ENCODE measurements around the gene TMEM150C.
"Not testable (repeated sequence)": the region's sequence is repeated elsewhere in the genome, so short reads cannot be mapped to it uniquely, and the experiment has no call there.

Gene TMEM150C

GRCh38 chr4:82569076-82569475, 7.3 kb upstream of the TMEM150C start:
- no peak for DNase-seq (ENCODE audit: low read depth)

- DNase-seq (ENCODE audit: low read depth), result no peak
These were observed 5.7 kb upstream of the TMEM150C start for GRCh38 chr4:82567444-82567843.

DNA sequence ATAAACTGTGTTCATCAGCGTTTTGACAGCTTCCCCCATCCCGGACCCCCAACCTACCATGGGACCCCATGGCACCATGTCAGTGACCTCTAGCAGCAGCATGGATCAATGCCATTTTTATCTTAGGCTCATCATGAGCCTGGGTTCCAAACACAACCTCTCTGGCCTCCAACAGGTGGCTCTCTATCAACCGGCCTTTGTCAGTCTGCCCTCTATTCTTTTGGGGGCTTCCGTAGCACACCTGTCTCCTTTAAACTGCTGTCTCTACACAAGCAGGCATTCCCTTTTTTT, 721 bp upstream of the TMEM150C start:
- DNase-seq (ENCODE audit: low read depth), result no peak

- no peak for DNase-seq (ENCODE audit: low read depth)
These were observed 669 bp downstream of the TMEM150C start for GRCh38 chr4:82560853-82561785.

DNA sequence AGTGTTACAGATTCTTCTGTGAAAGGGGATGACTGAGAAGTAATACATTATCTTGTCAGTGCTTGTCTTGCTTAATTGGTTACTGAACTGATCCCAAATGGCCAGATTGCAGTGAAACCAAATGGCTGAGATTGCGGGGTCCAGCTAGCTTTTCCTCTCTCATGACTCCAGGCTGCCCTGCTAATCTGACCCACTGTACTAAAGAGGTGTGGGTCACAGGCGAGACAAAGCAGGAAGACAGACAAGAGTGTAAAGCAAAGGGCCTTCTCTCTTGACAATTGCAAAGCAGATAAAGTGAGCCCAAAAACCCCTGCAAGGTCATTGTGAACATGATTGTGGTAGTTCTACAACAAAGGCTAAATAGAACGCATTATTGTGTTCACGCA, 2.1 kb downstream of the TMEM150C start:
- DNase-seq (ENCODE audit: low read depth), result no peak

GRCh38 chr4:82559090-82559734, 2.6 kb downstream of the TMEM150C start:
- not testable (repeated sequence) for DNase-seq (ENCODE audit: low read depth)

DNA sequence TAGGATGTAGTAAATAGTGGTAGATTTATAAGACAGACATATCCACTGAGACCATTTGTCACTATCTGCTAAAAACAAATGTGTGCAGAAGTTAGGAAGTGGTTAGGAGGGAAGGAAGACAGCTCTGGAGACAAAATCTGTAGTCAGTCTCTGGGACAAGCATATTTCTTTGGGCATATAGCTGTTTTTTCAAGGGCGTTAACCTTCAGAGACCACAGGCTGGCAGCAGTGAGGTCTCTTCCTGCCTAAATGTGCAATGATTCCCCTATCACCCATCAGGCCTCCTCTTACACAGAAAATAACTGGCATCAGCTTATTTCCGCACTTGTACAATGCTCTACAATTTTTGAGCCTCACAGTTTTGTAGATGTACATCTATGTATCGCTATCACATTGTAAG, 6.5 kb downstream of the TMEM150C start:
- DNase-seq (ENCODE audit: low read depth), result no peak

- DNase-seq (ENCODE audit: low read depth), result no peak
These were observed 8.8 kb downstream of the TMEM150C start for GRCh38 chr4:82553020-82553419.

GRCh38 chr4:82551734-82552133, 10.1 kb downstream of the TMEM150C start:
- DNase-seq (ENCODE audit: low read depth), result no peak

DNA sequence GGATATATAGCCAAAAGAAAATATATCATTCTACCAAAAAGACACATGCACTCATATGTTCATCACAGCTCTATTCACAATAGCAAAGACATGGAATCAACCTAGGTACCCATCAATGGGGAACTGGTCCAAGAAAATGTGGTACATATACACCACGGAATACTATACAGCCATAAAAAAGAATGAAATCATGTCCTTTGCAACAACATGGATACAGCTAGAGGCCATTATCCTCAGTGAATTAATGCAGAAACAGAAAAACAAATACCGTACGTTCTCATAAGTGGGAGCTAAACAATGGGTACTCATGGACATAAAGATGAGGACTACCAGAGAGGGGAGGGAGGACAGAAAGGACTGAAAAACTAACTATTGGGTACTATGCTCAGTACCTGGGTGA, 13.9 kb downstream of the TMEM150C start:
- DNase-seq (ENCODE audit: low read depth), result not testable (repeated sequence)

- DNase-seq (ENCODE audit: low read depth), result no peak
These were observed 18.7 kb downstream of the TMEM150C start for GRCh38 chr4:82543131-82543530.

DNA sequence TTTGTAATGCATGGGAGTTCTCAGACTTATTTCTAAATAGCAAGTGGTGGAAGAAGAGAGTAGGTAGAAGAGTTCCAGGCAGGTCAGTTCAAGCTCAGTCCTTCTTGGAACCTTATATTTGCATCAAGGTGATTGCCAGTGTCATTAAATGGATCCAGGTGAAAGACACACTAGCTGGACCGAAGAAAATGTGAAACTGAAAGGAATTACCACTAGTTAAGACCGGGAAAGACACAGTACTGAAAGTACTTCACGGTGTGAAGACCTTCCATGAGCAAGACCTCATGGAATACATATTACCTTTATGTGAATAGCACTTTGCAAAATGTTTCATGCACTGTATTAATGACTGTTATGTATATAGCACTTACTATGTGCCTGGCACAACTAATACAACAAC, 19.1 kb downstream of the TMEM150C start:
- no peak for DNase-seq (ENCODE audit: low read depth)

DNA sequence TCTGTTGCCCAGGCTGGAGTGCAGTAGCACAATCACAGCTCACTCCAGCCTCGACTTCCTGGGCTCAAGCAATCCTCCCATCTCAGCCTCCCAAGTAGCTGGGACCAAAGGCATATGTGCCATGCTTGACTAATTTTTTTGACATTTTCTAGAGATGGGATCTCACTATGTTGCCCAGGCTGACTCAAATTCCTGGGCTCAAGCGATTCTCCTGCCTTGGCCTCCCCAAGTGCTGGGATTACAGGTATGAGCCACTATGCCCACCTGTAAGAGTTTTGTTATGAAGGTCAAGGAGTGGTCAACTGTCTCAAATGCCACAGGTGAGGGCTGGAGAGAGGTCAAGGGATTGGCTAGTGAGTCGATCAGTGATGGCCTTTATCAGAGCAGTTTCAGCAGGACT, 32.5 kb downstream of the TMEM150C start:
- DNase-seq (ENCODE audit: low read depth), result no peak

DNA sequence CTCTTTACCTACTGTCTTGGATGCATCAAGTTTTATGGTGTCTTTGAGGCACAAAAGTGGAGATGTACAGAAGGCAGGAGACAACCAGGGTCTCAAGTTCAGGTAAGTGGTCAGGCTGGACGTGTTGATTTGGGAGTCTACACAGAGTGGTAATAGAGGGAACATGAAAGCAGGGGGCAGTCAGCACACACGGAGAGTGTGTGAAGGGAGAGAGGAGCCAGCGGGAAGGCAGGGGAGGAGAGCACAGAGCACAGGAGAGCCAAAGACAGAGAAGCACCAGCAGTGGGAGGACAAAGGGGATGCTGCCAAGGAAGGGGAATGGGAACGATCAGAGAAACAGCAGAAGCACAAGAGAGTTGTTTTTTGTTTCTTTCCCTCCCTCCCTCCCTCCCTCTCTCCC, 32.9 kb downstream of the TMEM150C start:
- DNase-seq (ENCODE audit: low read depth), result no peak

GRCh38 chr4:82528074-82528473, 33.7 kb downstream of the TMEM150C start:
- no peak for DNase-seq (ENCODE audit: low read depth)

DNA sequence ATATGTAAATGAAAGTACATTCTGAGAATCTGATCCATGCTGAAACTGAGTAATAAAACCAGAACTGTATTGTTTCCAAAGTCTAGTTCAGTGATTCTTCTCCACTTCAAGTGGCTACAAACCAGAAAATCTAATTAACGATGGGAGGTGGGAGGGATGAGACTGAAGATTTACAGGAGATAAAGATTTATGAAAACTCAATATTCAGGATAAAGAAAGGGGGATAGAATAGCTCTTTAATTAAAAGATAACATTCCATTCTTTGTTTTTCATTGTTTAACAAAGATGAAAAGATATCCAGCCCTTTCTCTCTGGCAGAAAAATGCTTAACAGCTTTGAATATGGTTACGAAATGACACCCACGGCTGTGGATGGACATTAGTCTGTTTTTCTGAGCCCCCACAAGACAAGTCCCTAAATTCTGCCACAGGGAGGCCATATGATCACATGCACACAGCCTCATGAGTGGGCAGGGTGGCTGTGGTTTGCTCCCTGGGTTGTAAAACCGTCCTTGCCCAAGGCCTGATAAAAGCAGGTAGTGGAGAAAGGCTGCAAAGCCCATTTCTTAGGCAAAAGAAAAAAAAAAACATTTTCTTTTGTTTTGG, 36.4 kb downstream of the TMEM150C start:
- DNase-seq (ENCODE audit: low read depth), result no peak

DNA sequence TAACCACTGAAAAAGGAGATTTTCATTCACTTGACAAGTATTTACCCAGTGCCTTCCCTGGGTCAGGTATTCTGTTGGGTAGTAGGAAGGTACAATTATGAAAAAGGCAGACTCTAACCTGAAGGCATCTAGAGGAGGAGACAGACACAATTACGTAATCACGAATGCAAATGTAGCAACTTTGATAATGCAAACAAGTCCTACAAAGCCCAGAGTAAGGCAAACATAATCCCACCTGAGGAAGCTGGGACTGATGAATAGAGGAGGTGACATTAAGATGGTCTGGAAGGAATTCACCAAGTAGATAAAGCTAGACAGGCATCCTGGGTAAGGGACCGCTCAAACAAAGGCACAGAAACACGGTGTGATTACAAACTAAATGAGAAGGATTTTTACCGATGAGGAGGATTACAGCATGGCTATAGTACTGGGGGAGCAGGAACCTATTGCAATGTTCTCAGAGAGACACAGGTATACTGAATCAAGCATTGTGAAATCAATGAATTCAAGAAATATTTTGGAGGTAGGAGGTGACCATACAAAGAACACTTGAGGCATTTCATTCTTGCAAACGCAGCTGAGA, 37.1 kb downstream of the TMEM150C start:
- peak; percentile 23 for DNase-seq (ENCODE audit: low read depth)

DNA sequence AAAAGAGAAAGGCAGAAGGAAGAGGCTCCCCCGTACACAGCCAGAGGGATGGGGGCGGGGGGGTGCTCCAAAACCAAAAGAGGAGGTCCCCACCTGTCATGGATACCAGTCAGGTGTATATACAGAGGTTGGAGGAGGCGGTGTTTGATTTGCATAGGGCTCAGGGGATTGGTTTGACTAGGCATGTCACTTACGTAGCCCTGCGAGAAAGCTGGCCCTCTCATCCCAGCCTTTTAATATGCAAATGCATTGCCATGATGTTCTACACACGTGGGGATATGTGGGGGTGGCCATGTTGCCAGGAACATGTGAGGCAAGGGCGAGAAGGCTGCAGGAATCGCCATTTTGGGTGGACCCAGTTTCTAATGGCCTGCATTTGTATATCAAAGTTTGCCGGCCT, 38.6 kb downstream of the TMEM150C start:
- DNase-seq (ENCODE audit: low read depth), result no peak

DNA sequence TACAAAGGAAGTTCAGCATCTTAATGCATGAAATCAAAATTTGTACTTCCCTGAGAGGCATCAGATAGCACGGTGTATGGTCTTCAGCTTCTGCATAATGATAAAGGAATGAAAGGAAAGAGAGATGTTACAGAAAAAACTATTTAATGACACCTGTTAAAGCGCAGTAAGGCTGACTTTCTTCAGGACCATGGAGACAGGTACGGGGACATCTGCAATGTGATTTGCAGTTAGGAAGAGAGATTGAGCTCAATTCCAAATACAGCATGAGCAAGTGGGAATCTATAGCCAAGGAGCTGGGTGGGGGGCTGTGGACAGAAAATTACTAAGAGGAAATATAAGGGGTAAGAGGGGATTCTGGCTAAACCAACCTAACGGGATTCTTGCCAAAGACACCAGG, 39.3 kb downstream of the TMEM150C start:
- no peak for DNase-seq (ENCODE audit: low read depth)

GRCh38 chr4:82521283-82521682, 40.5 kb downstream of the TMEM150C start:
- DNase-seq (ENCODE audit: low read depth), result no peak

DNA sequence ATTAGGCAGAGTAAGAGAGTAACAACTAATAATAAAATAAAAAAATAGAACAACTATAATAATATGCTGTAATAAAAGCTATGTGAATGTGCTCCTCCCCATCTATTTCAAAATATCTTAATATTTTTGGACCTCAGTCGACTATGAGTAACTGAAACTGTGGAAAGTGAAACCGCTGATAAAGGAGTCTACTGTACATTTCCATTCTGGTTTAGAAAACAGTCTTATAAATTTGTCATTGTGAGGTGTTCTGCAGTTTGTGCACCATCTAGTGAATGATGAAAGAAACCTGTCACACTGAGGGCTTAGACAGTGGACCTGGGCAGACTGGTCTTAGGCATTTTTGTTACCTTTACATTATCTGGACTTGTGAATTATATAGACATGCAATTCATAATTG, 42.0 kb downstream of the TMEM150C start:
- peak; percentile 52 for DNase-seq (ENCODE audit: low read depth)

GRCh38 chr4:82519072-82519471, 42.7 kb downstream of the TMEM150C start:
- peak; percentile 64 for DNase-seq (ENCODE audit: low read depth)

GRCh38 chr4:82517043-82517442, 44.7 kb downstream of the TMEM150C start:
- peak; percentile 54 for DNase-seq (ENCODE audit: low read depth)

Data from iris pigment epithelial cell (primary cell).